ENCODE data around the gene PREPL. TPM values are rescaled to one million over a fixed set of nuclear protein-coding genes. Genes with fewer than 3 reads are reported as not detected.

Gene PREPL
- total RNA-seq, 4 donors from 2014 or later = 16.9 to 26.1 (median 22.5) TPM

GRCh38 chr2:44347526-44347925, 13.8 kb downstream of the PREPL start:
- H3K4me3 ChIP-seq (ENCODE audit: low read depth, poor library complexity, severe bottlenecking) = no peak overlapping the region
- intact Hi-C loops (cut with DNase I; ENCODE audit: low total_unique reads) = no loop called here
- 65 to 72% methylated on average over 2 of the region's 2 CpGs for WGBS, 2 donors
- TF ChIP-seq POLR2A (IDR thresholded peaks at IDR 0.05) (no peak), CTCF (IDR thresholded peaks at IDR 0.05) (no peak)
- DNase-seq (ENCODE audit: low spot score in 2 of 2) = no peak

GRCh38 chr2:44342854-44343253, 18.4 kb downstream of the PREPL start:
- H3K4me3 ChIP-seq (ENCODE audit: low read depth, poor library complexity, severe bottlenecking) = no peak overlapping the region
- intact Hi-C loops (cut with DNase I; ENCODE audit: low total_unique reads) = no loop called here
- no peak for DNase-seq (ENCODE audit: low spot score in 2 of 2)
- WGBS, 2 donors = 92 to 97% methylated on average over 1 of the region's 1 CpG
- TF ChIP-seq POLR2A (IDR thresholded peaks at IDR 0.05) (no peak), CTCF (IDR thresholded peaks at IDR 0.05) (no peak)

- no peak for DNase-seq (ENCODE audit: low spot score in 2 of 2)
- no peak overlapping the region for H3K4me3 ChIP-seq (ENCODE audit: low read depth, poor library complexity, severe bottlenecking)
- TF ChIP-seq CTCF (IDR thresholded peaks at IDR 0.05) (no peak), POLR2A (IDR thresholded peaks at IDR 0.05) (no peak)
- WGBS, 2 donors = 68 to 92% methylated on average over 2 of the region's 2 CpGs
- intact Hi-C loops (cut with DNase I; ENCODE audit: low total_unique reads) = no loop called here
These were observed 25.3 kb downstream of the PREPL start for GRCh38 chr2:44335806-44336538.

GRCh38 chr2:44333994-44334393, 27.3 kb downstream of the PREPL start:
- TF ChIP-seq POLR2A (IDR thresholded peaks at IDR 0.05) = no peak
- TF ChIP-seq CTCF (IDR thresholded peaks at IDR 0.05) = no peak
- no peak overlapping the region for H3K4me3 ChIP-seq (ENCODE audit: low read depth, poor library complexity, severe bottlenecking)
- DNase-seq (ENCODE audit: low spot score in 2 of 2) = no peak
- 98% methylated on average over 1 of the region's 1 CpG for WGBS, 2 donors
- intact Hi-C loops (cut with DNase I; ENCODE audit: low total_unique reads) = no loop called here

- TF ChIP-seq POLR2A (IDR thresholded peaks at IDR 0.05) = no peak
- TF ChIP-seq CTCF (IDR thresholded peaks at IDR 0.05) = no peak
- no peak for DNase-seq (ENCODE audit: low spot score in 2 of 2)
- 100% methylated on average over 1 of the region's 1 CpG for WGBS, 2 donors
- intact Hi-C loops (cut with DNase I; ENCODE audit: low total_unique reads) = no loop called here
- no peak overlapping the region for H3K4me3 ChIP-seq (ENCODE audit: low read depth, poor library complexity, severe bottlenecking)
These were observed 30.5 kb downstream of the PREPL start for GRCh38 chr2:44330801-44331200.

GRCh38 chr2:44329343-44329742, 32.0 kb downstream of the PREPL start:
- no peak for TF ChIP-seq POLR2A (IDR thresholded peaks at IDR 0.05)
- TF ChIP-seq CTCF (IDR thresholded peaks at IDR 0.05) = no peak
- no peak overlapping the region for H3K4me3 ChIP-seq (ENCODE audit: low read depth, poor library complexity, severe bottlenecking)
- WGBS, 2 donors = 92 to 93% methylated on average over 2 of the region's 2 CpGs
- no peak for DNase-seq (ENCODE audit: low spot score in 2 of 2)
- intact Hi-C loops (cut with DNase I; ENCODE audit: low total_unique reads) = no loop called here

Data from lower leg skin (tissue), 4 donors.